Suprapubic skin (tissue), 4 donors: ENCODE results near the gene APMAP. TPM values are rescaled to one million over a fixed set of nuclear protein-coding genes. Genes with fewer than 3 reads are reported as not detected.
"Not testable (repeated sequence)": the region's sequence is repeated elsewhere in the genome, so short reads cannot be mapped to it uniquely, and the experiment has no call there.

ENCODE experiments used
- DNase-seq, 2 donors: peaks; one replicate each; pipeline ENCODE4 v3.0.0-alpha.2; 2019; ENCODE audit warnings: low spot score in 2 of 2
- H3K27ac ChIP-seq: fragments of 200-600 bp; sonication (generic); one replicate; pipeline ENCODE4 v1.5.1; 2019
- H3K27me3 ChIP-seq: fragments of 200-600 bp; sonication (generic); one replicate; pipeline ENCODE4 v1.5.1; 2019
- H3K36me3 ChIP-seq: fragments of 200-600 bp; sonication (generic); one replicate; pipeline ENCODE4 v1.5.1; 2019
- H3K4me1 ChIP-seq: fragments of 200-600 bp; sonication (generic); one replicate; pipeline ENCODE4 v1.5.1; 2019
- H3K4me3 ChIP-seq: fragments of 200-600 bp; sonication (generic); one replicate; pipeline ENCODE4 v1.5.1; 2019; ENCODE audit warnings: mild to moderate bottlenecking
- H3K9me3 ChIP-seq: fragments of 200-600 bp; sonication (generic); one replicate; pipeline ENCODE4 v1.5.1; 2019
- EP300 ChIP-seq: sonication (generic); formaldehyde crosslinking; IDR thresholded peaks from one replicate; pipeline ENCODE4 v1.6.1; 2017; ENCODE audit warnings: antibody characterized with exemption
- POLR2A ChIP-seq, 2 donors: fragments of 450-650 bp; IDR thresholded peaks; one replicate each; pipeline ENCODE4 v1.6.1; 2017; ENCODE audit warnings: antibody characterized with exemption in 2 of 2, mild to moderate bottlenecking in 2 of 2, moderate library complexity in 2 of 2
- POLR2AphosphoS5 ChIP-seq, 3 donors: sonication (generic); formaldehyde crosslinking; IDR thresholded peaks; one replicate each; pipeline ENCODE4 v1.6.1; 2017; ENCODE audit warnings: antibody characterized with exemption in 3 of 3
- WGBS: methylation state at CpG from one replicate; pipeline ENCODE4 v1.1.5; 2018; 5-methylcytosine and 5-hydroxymethylcytosine counted together
- total RNA-seq, 4 donors: library from RNA; depleted of rRNA; stranded (reverse); fragments of >200 nt; gene quantifications; one replicate each; pipeline ENCODE4 v1.1.0, GENCODE V29; 2016
- TF ChIP-seq, protein P1 (sequence below), 2 donors: fragments of 200-600 bp in 1 of 2; fragments of 450-650 bp in 1 of 2; sonication (generic) in 1 of 2; IDR thresholded peaks; one replicate each; pipeline ENCODE4 v1.5.1; 2016 to 2019; ENCODE audit warnings: antibody characterized with exemption in 2 of 2, mild to moderate bottlenecking in 1 of 2, moderate library complexity in 1 of 2

The APMAP gene
- total RNA-seq, 4 donors from 2014 or later: 61.8 to 89.3 (median 69.9) TPM

DNA sequence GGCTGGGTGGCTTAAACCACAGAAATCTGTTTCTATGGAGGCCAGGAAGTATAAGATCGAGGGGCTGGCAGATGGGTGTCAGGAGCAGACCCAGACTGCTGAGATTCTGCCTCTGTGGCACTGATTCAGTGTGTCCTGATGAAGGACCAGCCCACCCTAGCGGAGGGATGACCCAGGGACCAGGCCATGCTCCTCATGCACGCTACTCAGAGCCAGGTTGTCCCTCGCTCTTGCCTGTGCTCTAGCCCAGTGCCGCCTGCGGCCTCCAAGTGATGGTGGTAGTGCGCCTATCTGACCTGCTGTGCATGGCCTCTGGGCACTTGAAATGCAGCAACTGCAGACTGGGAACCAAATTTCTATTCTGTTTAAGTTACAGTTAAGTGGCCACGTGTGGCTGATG lies 13.1 kb upstream of the APMAP start:
- Histone ChIP-seq H3K27me3 (no peaks in the 10 kb centered on the region), H3K27ac (no peak overlapping the region)

DNA sequence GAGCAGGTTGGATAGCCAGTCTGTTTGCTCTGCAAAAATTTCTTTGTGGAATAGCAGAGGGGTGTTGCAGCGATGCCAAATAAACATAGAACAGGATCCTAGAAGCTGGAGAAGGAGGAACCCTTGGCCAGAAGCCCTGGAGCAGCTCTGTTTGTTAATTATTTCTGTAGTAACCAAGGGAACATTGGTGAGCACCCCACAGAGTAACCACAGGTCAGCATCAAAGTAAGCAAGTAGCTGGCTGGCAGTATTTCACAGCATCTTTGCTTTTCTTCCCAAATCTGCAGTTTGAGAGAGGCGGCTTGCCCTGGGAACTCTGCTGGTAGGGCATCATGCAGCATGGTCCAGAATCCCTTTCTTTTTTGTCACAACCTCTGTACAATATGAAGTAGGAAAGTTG lies 12.7 kb upstream of the APMAP start:
- no peaks in the 10 kb centered on the region for H3K9me3 ChIP-seq
- H3K4me3 ChIP-seq: no peak overlapping the region
- H3K36me3 ChIP-seq: peaks cover 49% of the 10 kb centered on the region
- TF ChIP-seq POLR2A (IDR thresholded peaks at IDR 0.05) (no peak), EP300 (no peak), POLR2AphosphoS5 (IDR thresholded peaks at IDR 0.05) (no peak)
- TF ChIP-seq, protein P1, sequence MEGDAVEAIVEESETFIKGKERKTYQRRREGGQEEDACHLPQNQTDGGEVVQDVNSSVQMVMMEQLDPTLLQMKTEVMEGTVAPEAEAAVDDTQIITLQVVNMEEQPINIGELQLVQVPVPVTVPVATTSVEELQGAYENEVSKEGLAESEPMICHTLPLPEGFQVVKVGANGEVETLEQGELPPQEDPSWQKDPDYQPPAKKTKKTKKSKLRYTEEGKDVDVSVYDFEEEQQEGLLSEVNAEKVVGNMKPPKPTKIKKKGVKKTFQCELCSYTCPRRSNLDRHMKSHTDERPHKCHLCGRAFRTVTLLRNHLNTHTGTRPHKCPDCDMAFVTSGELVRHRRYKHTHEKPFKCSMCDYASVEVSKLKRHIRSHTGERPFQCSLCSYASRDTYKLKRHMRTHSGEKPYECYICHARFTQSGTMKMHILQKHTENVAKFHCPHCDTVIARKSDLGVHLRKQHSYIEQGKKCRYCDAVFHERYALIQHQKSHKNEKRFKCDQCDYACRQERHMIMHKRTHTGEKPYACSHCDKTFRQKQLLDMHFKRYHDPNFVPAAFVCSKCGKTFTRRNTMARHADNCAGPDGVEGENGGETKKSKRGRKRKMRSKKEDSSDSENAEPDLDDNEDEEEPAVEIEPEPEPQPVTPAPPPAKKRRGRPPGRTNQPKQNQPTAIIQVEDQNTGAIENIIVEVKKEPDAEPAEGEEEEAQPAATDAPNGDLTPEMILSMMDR (IDR thresholded peaks at IDR 0.05): no peak
- 62% methylated on average over 2 of the region's 2 CpGs for WGBS
- H3K27ac ChIP-seq: no peak overlapping the region
- DNase-seq: peak in 1 of 2 donors; percentile 43
- H3K27me3 ChIP-seq: no peaks in the 10 kb centered on the region
- peaks cover 8% of the 10 kb centered on the region for H3K4me1 ChIP-seq

More for the DNA sequence above, 13.1 kb upstream of the APMAP start:
- 91% methylated on average over 6 of the region's 8 CpGs for WGBS
- TF ChIP-seq POLR2AphosphoS5 (IDR thresholded peaks at IDR 0.05) (no peak), POLR2A (IDR thresholded peaks at IDR 0.05) (no peak), EP300 (no peak)
- TF ChIP-seq, protein P1 (IDR thresholded peaks at IDR 0.05): no peak
- peak in 1 of 2 donors; percentile 62 for DNase-seq
- H3K4me3 ChIP-seq: no peak overlapping the region
- no peaks in the 10 kb centered on the region for H3K9me3 ChIP-seq
- peaks cover 53% of the 10 kb centered on the region for H3K36me3 ChIP-seq
- H3K4me1 ChIP-seq: peaks cover 4% of the 10 kb centered on the region

DNA sequence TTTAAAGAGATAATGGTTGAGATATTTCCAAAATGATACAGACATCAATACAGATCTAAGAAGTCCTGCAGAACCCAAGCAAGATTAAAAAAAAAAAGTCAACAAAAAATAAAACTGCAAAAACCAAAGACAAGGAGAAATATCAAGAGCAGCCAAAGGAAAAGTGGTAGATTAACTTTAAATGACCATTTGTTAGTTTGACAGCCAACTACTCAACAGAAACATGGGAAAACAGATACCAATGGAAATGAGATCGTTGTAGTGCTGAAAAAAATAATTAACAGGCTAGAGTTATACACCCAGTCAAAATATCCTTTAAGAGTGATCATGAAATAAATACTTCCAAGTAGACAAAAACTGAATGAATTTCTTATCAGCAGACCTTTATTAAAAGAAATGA lies 10.5 kb upstream of the APMAP start:
- H3K4me3 ChIP-seq: no peak overlapping the region
- no peak for TF ChIP-seq POLR2AphosphoS5 (IDR thresholded peaks at IDR 0.05)
- no peak for TF ChIP-seq EP300
- TF ChIP-seq, protein P1 (IDR thresholded peaks at IDR 0.05): no peak
- no peak for TF ChIP-seq POLR2A (IDR thresholded peaks at IDR 0.05)
- no peaks in the 10 kb centered on the region for H3K9me3 ChIP-seq
- H3K27ac ChIP-seq: no peak overlapping the region
- H3K27me3 ChIP-seq: no peaks in the 10 kb centered on the region
- H3K4me1 ChIP-seq: peaks cover 31% of the 10 kb centered on the region
- H3K36me3 ChIP-seq: peaks cover 27% of the 10 kb centered on the region
- no peak for DNase-seq
- WGBS: 89% methylated on average over 1 of the region's 1 CpG

DNA sequence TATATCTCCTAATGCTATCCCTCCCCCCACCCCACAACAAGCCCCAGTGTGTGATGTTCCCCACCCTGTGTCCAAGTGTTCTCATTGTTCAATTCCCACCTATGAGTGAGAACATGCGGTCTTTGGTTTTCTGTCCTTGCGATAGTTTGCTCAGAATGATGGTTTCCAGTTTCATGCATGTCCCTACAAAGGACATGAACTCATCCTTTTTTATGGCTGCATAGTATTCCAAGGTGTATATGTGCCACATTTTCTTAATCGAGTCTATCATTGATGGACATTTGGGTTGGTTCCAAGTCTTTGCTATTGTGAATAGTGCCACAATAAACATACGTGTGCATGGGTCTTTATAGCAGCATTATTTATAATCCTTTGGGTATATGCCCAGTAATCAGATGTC lies 8.8 kb upstream of the APMAP start:
- WGBS: 93% methylated on average over 4 of the region's 4 CpGs
- not testable (repeated sequence) for H3K27ac ChIP-seq, DNase-seq, H3K9me3 ChIP-seq, H3K27me3 ChIP-seq, H3K4me3 ChIP-seq
- Histone ChIP-seq H3K36me3 (peaks cover 14% of the 10 kb centered on the region), H3K4me1 (peaks cover 41% of the 10 kb centered on the region)

DNA sequence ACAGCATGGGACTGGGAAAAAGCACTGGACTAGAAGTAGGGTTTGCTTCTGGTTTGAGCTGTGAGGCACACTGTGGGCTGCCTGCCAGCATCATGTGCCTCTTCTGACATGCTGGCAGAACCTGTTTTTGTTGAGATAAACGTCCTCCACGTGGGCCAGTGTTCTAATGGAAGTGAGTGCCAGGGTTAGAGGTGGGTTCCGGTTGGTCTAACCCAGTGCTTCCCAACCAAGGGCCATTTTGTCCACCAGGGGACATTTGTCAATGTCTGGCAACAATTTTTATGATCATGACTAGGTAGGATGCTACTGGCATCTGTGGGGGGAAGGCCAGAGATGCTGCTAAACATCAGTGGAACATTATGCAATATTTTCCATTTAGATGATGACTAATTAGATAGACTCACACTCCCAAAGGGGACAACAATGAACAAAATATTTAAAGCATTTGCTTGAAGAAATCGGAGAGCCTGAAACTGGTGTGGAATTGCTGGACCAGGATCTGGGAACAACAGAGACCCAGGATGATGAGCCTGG lies 7.8 kb upstream of the APMAP start:
- peak overlapping the region; percentile 75 for H3K27ac ChIP-seq
- H3K9me3 ChIP-seq: no peaks in the 10 kb centered on the region
- DNase-seq: peak; percentile 82 to 87
- peak in 2 of 3 donors; percentile 65 to 95 for TF ChIP-seq POLR2AphosphoS5 (IDR thresholded peaks at IDR 0.05)
- no peak for TF ChIP-seq POLR2A (IDR thresholded peaks at IDR 0.05)
- TF ChIP-seq, protein P1 (IDR thresholded peaks at IDR 0.05): peak in 1 of 2 donors; percentile 28
- peak; percentile 51 for TF ChIP-seq EP300
- H3K36me3 ChIP-seq: peaks cover 4% of the 10 kb centered on the region
- H3K4me1 ChIP-seq: peaks cover 49% of the 10 kb centered on the region
- no peaks in the 10 kb centered on the region for H3K27me3 ChIP-seq
- WGBS: 20% methylated on average over 4 of the region's 4 CpGs
- H3K4me3 ChIP-seq: no peak overlapping the region

DNA sequence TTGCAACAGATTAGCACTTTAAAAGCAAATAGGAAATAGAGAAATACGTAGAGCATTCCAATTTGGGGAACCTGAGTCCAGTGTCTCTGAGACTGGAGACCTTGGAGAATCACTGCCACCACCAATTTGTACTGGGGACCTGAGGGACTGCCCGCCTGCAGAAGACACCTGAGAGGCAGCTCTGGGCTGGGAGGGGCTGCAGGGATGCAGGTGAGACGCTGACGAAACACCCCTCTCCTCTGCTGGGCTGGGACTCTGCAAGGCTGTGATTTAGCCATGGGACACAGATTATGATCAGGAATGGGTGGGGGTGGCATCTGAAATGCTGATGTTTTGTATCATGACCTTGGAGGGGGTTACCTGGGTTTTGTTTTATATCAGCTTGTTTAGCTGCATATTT lies 7.0 kb upstream of the APMAP start:
- no peak for TF ChIP-seq POLR2AphosphoS5 (IDR thresholded peaks at IDR 0.05)
- no peak for TF ChIP-seq EP300
- no peak for TF ChIP-seq POLR2A (IDR thresholded peaks at IDR 0.05)
- TF ChIP-seq, protein P1 (IDR thresholded peaks at IDR 0.05): no peak
- no peak overlapping the region for H3K4me3 ChIP-seq
- H3K9me3 ChIP-seq: no peaks in the 10 kb centered on the region
- no peaks in the 10 kb centered on the region for H3K27me3 ChIP-seq
- H3K36me3 ChIP-seq: no peaks in the 10 kb centered on the region
- H3K4me1 ChIP-seq: peaks cover 57% of the 10 kb centered on the region
- H3K27ac ChIP-seq: peak overlapping the region; percentile 75
- DNase-seq: peak in 1 of 2 donors; percentile 72
- WGBS: 85% methylated on average over 4 of the region's 4 CpGs
